ENCODE data around the gene RUSF1.

DNA sequence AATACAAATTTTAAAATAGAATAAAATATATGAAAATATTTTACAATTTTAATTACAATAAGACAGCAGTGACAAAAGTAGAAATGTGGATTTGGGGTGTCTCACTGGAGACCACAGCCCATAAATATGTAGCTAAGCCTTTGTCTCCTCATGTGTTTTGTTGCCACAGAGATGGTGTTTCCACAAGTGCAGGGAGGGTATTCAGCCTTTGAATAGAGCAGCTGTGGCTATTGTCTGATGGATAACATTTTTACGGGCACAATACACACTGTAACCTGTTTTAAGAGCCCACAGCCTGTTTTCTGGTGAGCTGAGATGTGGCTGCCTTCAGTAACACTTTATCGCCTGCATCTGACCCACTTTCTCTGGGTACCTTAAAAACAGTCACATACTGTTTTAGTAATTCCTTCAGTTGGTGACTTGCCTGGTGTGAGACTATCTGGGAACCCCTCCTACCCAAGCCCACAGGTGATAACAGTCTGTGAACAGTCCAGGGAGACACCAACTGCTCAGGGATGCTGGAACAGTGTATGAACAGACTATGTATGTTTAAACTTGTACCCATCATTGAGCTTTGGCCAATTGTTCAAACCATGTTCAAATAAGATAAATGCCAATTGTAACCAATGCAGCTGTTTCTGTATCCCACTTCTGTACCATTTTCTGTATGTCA is 11.7 kb upstream of the RUSF1 start:
- TF ChIP-seq POLR2A (IDR thresholded peaks at IDR 0.05) = no peak
- TF ChIP-seq, protein P1, sequence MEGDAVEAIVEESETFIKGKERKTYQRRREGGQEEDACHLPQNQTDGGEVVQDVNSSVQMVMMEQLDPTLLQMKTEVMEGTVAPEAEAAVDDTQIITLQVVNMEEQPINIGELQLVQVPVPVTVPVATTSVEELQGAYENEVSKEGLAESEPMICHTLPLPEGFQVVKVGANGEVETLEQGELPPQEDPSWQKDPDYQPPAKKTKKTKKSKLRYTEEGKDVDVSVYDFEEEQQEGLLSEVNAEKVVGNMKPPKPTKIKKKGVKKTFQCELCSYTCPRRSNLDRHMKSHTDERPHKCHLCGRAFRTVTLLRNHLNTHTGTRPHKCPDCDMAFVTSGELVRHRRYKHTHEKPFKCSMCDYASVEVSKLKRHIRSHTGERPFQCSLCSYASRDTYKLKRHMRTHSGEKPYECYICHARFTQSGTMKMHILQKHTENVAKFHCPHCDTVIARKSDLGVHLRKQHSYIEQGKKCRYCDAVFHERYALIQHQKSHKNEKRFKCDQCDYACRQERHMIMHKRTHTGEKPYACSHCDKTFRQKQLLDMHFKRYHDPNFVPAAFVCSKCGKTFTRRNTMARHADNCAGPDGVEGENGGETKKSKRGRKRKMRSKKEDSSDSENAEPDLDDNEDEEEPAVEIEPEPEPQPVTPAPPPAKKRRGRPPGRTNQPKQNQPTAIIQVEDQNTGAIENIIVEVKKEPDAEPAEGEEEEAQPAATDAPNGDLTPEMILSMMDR (IDR thresholded peaks at IDR 0.05) = no peak

Measured in adrenal gland (tissue), 5 donors.